Kidney epithelial cell (primary cell): Measurements from ENCODE around the gene NCKAP5. TPM values are rescaled to one million over a fixed set of nuclear protein-coding genes. Genes with fewer than 3 reads are reported as not detected.

Experiments used
- DNase-seq: peaks from one replicate; pipeline ENCODE4 v3.0.0-alpha.2; 2010; ENCODE audit warnings: low read depth
- H3K27me3 ChIP-seq: 2 replicates; pipeline ENCODE4 v1.6.0; 2011; ENCODE audit warnings: low read length; ENCODE audit not compliant: control insufficient read depth, insufficient read depth
- H3K36me3 ChIP-seq: 2 replicates; pipeline ENCODE4 v1.5.1; 2011; ENCODE audit warnings: low read length; ENCODE audit not compliant: control insufficient read depth, insufficient read depth
- H3K4me3 ChIP-seq: 2 replicates; pipeline ENCODE4 v1.5.1; 2011; ENCODE audit warnings: low read depth, mild to moderate bottlenecking, control low read depth, low read length
- total RNA-seq: library from RNA; depleted of rRNA; stranded (reverse); fragments of >200 nt; gene quantifications from 2 replicates; pipeline ENCODE4 v1.2.3, GENCODE V29; 2015
- TF ChIP-seq, protein P1 (sequence below): IDR thresholded peaks from 2 replicates; pipeline ENCODE4 v1.5.1; 2011; ENCODE audit warnings: mild to moderate bottlenecking, moderate library complexity, low read length, control low read depth, inconsistent platforms; ENCODE audit not compliant: insufficient read depth, poor library complexity, severe bottlenecking

The NCKAP5 gene
- total RNA-seq, 1 donor from 2014 or later: 0.33 TPM

- Histone ChIP-seq H3K4me3 (no peak overlapping the region), H3K36me3 (no peaks in the 10 kb centered on the region), H3K27me3 (no peaks in the 10 kb centered on the region)
- TF ChIP-seq, protein P1, sequence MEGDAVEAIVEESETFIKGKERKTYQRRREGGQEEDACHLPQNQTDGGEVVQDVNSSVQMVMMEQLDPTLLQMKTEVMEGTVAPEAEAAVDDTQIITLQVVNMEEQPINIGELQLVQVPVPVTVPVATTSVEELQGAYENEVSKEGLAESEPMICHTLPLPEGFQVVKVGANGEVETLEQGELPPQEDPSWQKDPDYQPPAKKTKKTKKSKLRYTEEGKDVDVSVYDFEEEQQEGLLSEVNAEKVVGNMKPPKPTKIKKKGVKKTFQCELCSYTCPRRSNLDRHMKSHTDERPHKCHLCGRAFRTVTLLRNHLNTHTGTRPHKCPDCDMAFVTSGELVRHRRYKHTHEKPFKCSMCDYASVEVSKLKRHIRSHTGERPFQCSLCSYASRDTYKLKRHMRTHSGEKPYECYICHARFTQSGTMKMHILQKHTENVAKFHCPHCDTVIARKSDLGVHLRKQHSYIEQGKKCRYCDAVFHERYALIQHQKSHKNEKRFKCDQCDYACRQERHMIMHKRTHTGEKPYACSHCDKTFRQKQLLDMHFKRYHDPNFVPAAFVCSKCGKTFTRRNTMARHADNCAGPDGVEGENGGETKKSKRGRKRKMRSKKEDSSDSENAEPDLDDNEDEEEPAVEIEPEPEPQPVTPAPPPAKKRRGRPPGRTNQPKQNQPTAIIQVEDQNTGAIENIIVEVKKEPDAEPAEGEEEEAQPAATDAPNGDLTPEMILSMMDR: no peak
- no peak for DNase-seq
Observed at GRCh38 chr2:133497951-133498565, 70.2 kb downstream of the NCKAP5 start.

GRCh38 chr2:133497270-133497893, 70.9 kb downstream of the NCKAP5 start:
- no peaks in the 10 kb centered on the region for H3K36me3 ChIP-seq
- no peak for DNase-seq
- H3K4me3 ChIP-seq: no peak overlapping the region
- TF ChIP-seq, protein P1: no peak
- no peaks in the 10 kb centered on the region for H3K27me3 ChIP-seq

GRCh38 chr2:133496501-133497269, 71.6 kb downstream of the NCKAP5 start:
- Histone ChIP-seq H3K4me3 (no peak overlapping the region), H3K36me3 (no peaks in the 10 kb centered on the region), H3K27me3 (no peaks in the 10 kb centered on the region)
- TF ChIP-seq, protein P1: no peak
- DNase-seq: no peak

DNA sequence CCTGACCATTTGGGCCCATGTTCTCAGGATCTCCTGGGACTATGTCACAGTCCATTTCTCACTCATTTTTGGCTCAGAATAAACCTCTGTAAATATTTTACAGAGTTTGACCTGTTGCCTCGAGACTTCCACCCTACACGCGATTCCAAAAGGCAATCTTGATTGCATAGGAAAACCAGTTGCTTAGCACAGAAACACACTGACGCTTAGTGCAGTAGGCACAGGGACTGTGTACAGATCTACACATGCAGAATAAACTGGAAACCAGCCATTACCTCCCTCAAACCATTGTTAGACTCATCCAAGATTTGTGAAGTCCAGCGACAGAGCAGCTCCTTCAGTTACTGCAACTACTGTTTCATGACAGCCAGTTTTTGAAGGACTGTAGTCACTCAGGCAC, 73.0 kb downstream of the NCKAP5 start:
- no peaks in the 10 kb centered on the region for H3K27me3 ChIP-seq
- TF ChIP-seq, protein P1: no peak
- no peak for DNase-seq
- H3K4me3 ChIP-seq: no peak overlapping the region
- no peaks in the 10 kb centered on the region for H3K36me3 ChIP-seq

- H3K27me3 ChIP-seq: no peaks in the 10 kb centered on the region
- no peak overlapping the region for H3K4me3 ChIP-seq
- DNase-seq: no peak
- TF ChIP-seq, protein P1: no peak
- H3K36me3 ChIP-seq: no peaks in the 10 kb centered on the region
Observed at GRCh38 chr2:133492719-133493380, 75.4 kb downstream of the NCKAP5 start.
